ENCODE measurements around the gene PGGT1B.

Gene PGGT1B

GRCh38 chr5:115181757-115182156 is 80.9 kb downstream of the PGGT1B start:
- DNase-seq (ENCODE audit: low read depth in 2 of 2) = no peak

GRCh38 chr5:115180165-115180709 is 82.4 kb downstream of the PGGT1B start:
- no peak for DNase-seq (ENCODE audit: low read depth in 2 of 2)

GRCh38 chr5:115179394-115180164 is 83.1 kb downstream of the PGGT1B start:
- DNase-seq (ENCODE audit: low read depth in 2 of 2) = no peak

GRCh38 chr5:115179030-115179393 is 83.7 kb downstream of the PGGT1B start:
- DNase-seq (ENCODE audit: low read depth in 2 of 2) = no peak

- DNase-seq (ENCODE audit: low read depth in 2 of 2) = no peak
Observed at GRCh38 chr5:115170929-115171510, 91.7 kb downstream of the PGGT1B start.

- DNase-seq (ENCODE audit: low read depth in 2 of 2) = no peak
Observed at GRCh38 chr5:115170134-115170928, 92.3 kb downstream of the PGGT1B start.

- peak; percentile 80 to 81 for DNase-seq (ENCODE audit: low read depth in 2 of 2)
Observed at GRCh38 chr5:115169487-115170133, 93.1 kb downstream of the PGGT1B start, which contains the start of gene TRIM36. Gene TRIM36 (minus strand): TSS chr5:115169908. CDS start chr5:115169634, 274 bp downstream.

GRCh38 chr5:115168829-115169486 is 93.7 kb downstream of the PGGT1B start:
- no peak for DNase-seq (ENCODE audit: low read depth in 2 of 2)

- no peak for DNase-seq (ENCODE audit: low read depth in 2 of 2)
Observed at GRCh38 chr5:115166744-115167393, 95.8 kb downstream of the PGGT1B start.

- no peak for DNase-seq (ENCODE audit: low read depth in 2 of 2)
Observed at GRCh38 chr5:115165790-115166189, 96.9 kb downstream of the PGGT1B start.

- DNase-seq (ENCODE audit: low read depth in 2 of 2) = no peak
Observed at GRCh38 chr5:115160975-115161475, 101.7 kb downstream of the PGGT1B start.

Data from stimulated activated CD8-positive, alpha-beta memory T cell treated with anti-CD3 and anti-CD28 coated beads, Interleukin-2, amount 100 ng/mL, for 1 hour (primary cell).